HepG2 (cell line): Measurements from ENCODE around the gene WDR43. TPM values are rescaled to one million over a fixed set of nuclear protein-coding genes. Genes with fewer than 3 reads are reported as not detected.

ENCODE experiments used
- CBX1 ChIP-seq: IDR thresholded peaks from one replicate; pipeline ENCODE4 v1.6.1; 2016; ENCODE audit warnings: antibody characterized with exemption, low read depth
- E2F5 ChIP-seq: sonication (generic); formaldehyde crosslinking; conservative IDR thresholded peaks from 2 replicates; pipeline ENCODE4 v1.4.0; 2020; ENCODE audit warnings: missing genetic modification reagents
- IKZF4 ChIP-seq: sonication (generic); formaldehyde crosslinking; IDR thresholded peaks from 2 replicates; pipeline ENCODE4 v1.5.1; 2020; ENCODE audit warnings: borderline replicate concordance, mild to moderate bottlenecking, low read depth, missing genetic modification reagents; ENCODE audit errors: not compliant biosample characterization
- IRF9 ChIP-seq: sonication (generic); formaldehyde crosslinking; IDR thresholded peaks from 2 replicates; pipeline ENCODE4 v1.8.0; 2022; ENCODE audit warnings: missing genetic modification reagents, mild to moderate bottlenecking, borderline replicate concordance
- JUNB ChIP-seq: sonication (generic); formaldehyde crosslinking; IDR thresholded peaks from 2 replicates; pipeline ENCODE4 v1.8.0; 2022; ENCODE audit warnings: missing genetic modification reagents, mild to moderate bottlenecking, borderline replicate concordance
- NKX3-1 ChIP-seq: sonication (generic); formaldehyde crosslinking; IDR thresholded peaks from 2 replicates; pipeline ENCODE4 v1.5.0; 2020; ENCODE audit warnings: missing genetic modification reagents
- NR2F6 ChIP-seq, 2 experiments: IDR thresholded peaks; 2 replicates each; pipeline ENCODE4 v1.6.1; 2016; ENCODE audit warnings: antibody characterized with exemption in 1 of 2, mild to moderate bottlenecking in 1 of 2
- PRMT3 ChIP-seq: sonication (generic); formaldehyde crosslinking; IDR thresholded peaks from 2 replicates; pipeline ENCODE4 v1.8.1; 2022; ENCODE audit warnings: low read depth, mild to moderate bottlenecking, moderate library complexity, missing genetic modification reagents, borderline replicate concordance
- SMAD3 ChIP-seq: sonication (generic); formaldehyde crosslinking; IDR thresholded peaks from 2 replicates; pipeline ENCODE4 v1.4.0; 2020; ENCODE audit warnings: missing genetic modification reagents
- SMARCC2 ChIP-seq: fragments of 450-650 bp; IDR thresholded peaks from 2 replicates; pipeline ENCODE4 v1.6.1; 2017; ENCODE audit warnings: antibody characterized with exemption, mild to moderate bottlenecking
- TARDBP ChIP-seq: sonication (generic); formaldehyde crosslinking; IDR thresholded peaks from 2 replicates; pipeline ENCODE4 v1.8.0; 2022; ENCODE audit warnings: mild to moderate bottlenecking, missing genetic modification reagents
- ZNF136 ChIP-seq: sonication (generic); formaldehyde crosslinking; IDR thresholded peaks from 2 replicates; pipeline ENCODE4 v1.8.1; 2022; ENCODE audit warnings: low read depth, mild to moderate bottlenecking, moderate library complexity, missing genetic modification reagents
- ZNF296 ChIP-seq: sonication (generic); formaldehyde crosslinking; conservative IDR thresholded peaks from 2 replicates; pipeline ENCODE4 v1.5.0; 2020; ENCODE audit warnings: mild to moderate bottlenecking, missing genetic modification reagents
- ZNF550 ChIP-seq: sonication (generic); formaldehyde crosslinking; IDR thresholded peaks from 2 replicates; pipeline ENCODE4 v1.4.0; 2020; ENCODE audit warnings: mild to moderate bottlenecking, missing genetic modification reagents, borderline replicate concordance
- polyA plus RNA-seq, 8 experiments: library from polyadenylated mRNA; depleted of rRNA in 3 of 8; stranded (reverse) in 7 of 8; unstranded in 1 of 8; fragments of >200 nt; fragmentation: Illumina TruSeq in 4 of 8; extraction: Trizol in 4 of 8; gene quantifications; 2 replicates each; pipeline versions ENCODE4 v1.2.1 to v1.2.3, GENCODE V29; 2011 to 2016; ENCODE audit warnings: low read depth in 4 of 8, missing spikeins in 1 of 8, mixed read lengths in 1 of 8; ENCODE audit not compliant: insufficient read depth in 1 of 8
- total RNA-seq, 5 experiments: library from RNA; depleted of rRNA; stranded (reverse); fragments of >200 nt; fragmentation: Illumina TruSeq; extraction: Trizol; gene quantifications; 2 replicates each; pipeline ENCODE4 v1.2.3, GENCODE V29; 2016; ENCODE audit warnings: low read depth in 1 of 5
- TF ChIP-seq, protein P1 (sequence below): sonication (generic); formaldehyde crosslinking; IDR thresholded peaks from 2 replicates; pipeline ENCODE4 v1.4.0; 2020; ENCODE audit warnings: missing genetic modification reagents
- TF ChIP-seq, protein P2 (sequence below): sonication (generic); formaldehyde crosslinking; IDR thresholded peaks from 2 replicates; pipeline ENCODE4 v1.4.0; 2020; ENCODE audit warnings: missing genetic modification reagents
- TF ChIP-seq, protein P3 (sequence below): sonication (generic); formaldehyde crosslinking; IDR thresholded peaks from 2 replicates; pipeline ENCODE4 v1.5.0; 2020; ENCODE audit warnings: mild to moderate bottlenecking, missing genetic modification reagents, moderate library complexity
- TF ChIP-seq, protein P4 (sequence below): sonication (generic); formaldehyde crosslinking; IDR thresholded peaks from 2 replicates; pipeline ENCODE4 v1.5.0; 2020; ENCODE audit warnings: missing genetic modification reagents, mild to moderate bottlenecking, borderline replicate concordance

WDR43 gene
- total and polyA plus RNA-seq, 2 of the 13 experiments (the other 11 are each of a cell fraction or from before 2014, with no cell fraction given), result 121 to 167 TPM

DNA sequence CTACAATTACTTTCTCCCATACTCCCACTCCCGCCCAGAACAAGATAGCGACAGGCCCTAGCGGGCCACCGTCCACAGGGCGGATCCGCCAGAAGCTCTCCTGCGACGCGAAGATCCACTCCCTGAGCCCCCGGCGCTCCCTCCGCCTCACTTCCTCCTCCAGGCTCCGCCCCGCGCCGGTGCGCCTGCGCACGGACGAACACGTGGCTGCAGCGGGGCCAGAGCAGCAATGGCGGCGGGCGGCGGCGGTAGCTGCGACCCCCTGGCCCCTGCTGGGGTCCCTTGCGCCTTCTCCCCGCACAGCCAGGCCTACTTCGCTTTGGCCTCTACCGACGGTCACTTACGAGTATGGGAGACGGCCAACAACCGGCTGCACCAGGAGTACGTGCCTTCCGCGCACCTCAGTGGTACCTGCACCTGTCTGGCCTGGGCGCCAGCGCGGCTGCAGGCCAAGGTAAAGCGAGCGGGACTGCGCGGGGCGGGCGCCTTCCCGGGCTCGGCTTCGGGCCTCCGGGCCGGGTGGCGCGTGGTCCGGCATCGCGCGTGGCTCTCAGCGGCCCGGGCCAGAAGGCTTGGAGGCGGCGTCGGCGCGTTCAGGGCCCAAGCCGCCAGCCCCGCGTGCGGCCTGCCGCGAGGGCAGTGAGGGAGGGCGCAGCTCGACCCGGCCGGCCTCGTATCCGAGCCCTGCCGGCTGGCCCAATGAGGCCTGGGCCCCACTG lies at the start of gene WDR43 (continued):
- TF ChIP-seq, protein P1, sequence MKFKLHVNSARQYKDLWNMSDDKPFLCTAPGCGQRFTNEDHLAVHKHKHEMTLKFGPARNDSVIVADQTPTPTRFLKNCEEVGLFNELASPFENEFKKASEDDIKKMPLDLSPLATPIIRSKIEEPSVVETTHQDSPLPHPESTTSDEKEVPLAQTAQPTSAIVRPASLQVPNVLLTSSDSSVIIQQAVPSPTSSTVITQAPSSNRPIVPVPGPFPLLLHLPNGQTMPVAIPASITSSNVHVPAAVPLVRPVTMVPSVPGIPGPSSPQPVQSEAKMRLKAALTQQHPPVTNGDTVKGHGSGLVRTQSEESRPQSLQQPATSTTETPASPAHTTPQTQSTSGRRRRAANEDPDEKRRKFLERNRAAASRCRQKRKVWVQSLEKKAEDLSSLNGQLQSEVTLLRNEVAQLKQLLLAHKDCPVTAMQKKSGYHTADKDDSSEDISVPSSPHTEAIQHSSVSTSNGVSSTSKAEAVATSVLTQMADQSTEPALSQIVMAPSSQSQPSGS, result peak; percentile 54; the same call in 1 of the 2 replicates
- TF ChIP-seq ZNF550 (CRISPR knock-in tag), result peak; percentile 83; the same call in 1 of the 2 replicates
- TF ChIP-seq PRMT3 (CRISPR knock-in tag), result no peak; the same call in 1 of the 2 replicates
- TF ChIP-seq CBX1, result no peak
- peak; percentile 73 for TF ChIP-seq E2F5 (CRISPR knock-in tag)
- TF ChIP-seq, protein P2, sequence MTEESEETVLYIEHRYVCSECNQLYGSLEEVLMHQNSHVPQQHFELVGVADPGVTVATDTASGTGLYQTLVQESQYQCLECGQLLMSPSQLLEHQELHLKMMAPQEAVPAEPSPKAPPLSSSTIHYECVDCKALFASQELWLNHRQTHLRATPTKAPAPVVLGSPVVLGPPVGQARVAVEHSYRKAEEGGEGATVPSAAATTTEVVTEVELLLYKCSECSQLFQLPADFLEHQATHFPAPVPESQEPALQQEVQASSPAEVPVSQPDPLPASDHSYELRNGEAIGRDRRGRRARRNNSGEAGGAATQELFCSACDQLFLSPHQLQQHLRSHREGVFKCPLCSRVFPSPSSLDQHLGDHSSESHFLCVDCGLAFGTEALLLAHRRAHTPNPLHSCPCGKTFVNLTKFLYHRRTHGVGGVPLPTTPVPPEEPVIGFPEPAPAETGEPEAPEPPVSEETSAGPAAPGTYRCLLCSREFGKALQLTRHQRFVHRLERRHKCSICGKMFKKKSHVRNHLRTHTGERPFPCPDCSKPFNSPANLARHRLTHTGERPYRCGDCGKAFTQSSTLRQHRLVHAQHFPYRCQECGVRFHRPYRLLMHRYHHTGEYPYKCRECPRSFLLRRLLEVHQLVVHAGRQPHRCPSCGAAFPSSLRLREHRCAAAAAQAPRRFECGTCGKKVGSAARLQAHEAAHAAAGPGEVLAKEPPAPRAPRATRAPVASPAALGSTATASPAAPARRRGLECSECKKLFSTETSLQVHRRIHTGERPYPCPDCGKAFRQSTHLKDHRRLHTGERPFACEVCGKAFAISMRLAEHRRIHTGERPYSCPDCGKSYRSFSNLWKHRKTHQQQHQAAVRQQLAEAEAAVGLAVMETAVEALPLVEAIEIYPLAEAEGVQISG (CRISPR knock-in tag), result peak; percentile 87
- TF ChIP-seq SMAD3 (CRISPR knock-in tag), result peak; percentile 92
- TF ChIP-seq, protein P3, sequence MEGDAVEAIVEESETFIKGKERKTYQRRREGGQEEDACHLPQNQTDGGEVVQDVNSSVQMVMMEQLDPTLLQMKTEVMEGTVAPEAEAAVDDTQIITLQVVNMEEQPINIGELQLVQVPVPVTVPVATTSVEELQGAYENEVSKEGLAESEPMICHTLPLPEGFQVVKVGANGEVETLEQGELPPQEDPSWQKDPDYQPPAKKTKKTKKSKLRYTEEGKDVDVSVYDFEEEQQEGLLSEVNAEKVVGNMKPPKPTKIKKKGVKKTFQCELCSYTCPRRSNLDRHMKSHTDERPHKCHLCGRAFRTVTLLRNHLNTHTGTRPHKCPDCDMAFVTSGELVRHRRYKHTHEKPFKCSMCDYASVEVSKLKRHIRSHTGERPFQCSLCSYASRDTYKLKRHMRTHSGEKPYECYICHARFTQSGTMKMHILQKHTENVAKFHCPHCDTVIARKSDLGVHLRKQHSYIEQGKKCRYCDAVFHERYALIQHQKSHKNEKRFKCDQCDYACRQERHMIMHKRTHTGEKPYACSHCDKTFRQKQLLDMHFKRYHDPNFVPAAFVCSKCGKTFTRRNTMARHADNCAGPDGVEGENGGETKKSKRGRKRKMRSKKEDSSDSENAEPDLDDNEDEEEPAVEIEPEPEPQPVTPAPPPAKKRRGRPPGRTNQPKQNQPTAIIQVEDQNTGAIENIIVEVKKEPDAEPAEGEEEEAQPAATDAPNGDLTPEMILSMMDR (CRISPR knock-in tag), result no peak
- peak; percentile 88 for TF ChIP-seq IRF9 (CRISPR knock-in tag)
- peak; percentile 82 for TF ChIP-seq IKZF4
- no peak for TF ChIP-seq NR2F6 (IDR thresholded peaks at IDR 0.05)
- peak; percentile 66 for TF ChIP-seq NR2F6 (CRISPR knock-in tag; IDR thresholded peaks at IDR 0.05)
- peak; percentile 97; the same call in 1 of the 2 replicates for TF ChIP-seq ZNF136 (CRISPR knock-in tag)
- TF ChIP-seq, protein P4, sequence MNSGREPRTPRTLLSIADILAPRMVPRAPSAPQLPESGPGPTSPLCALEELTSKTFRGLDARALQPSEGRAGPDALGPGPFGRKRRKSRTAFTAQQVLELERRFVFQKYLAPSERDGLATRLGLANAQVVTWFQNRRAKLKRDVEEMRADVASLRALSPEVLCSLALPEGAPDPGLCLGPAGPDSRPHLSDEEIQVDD, result peak; percentile 71; the same call in 1 of the 2 replicates
- TF ChIP-seq ZNF296 (CRISPR knock-in tag), result 0 out of 2 replicates have a peak, but pooled peaks have one; percentile 31
- TF ChIP-seq SMARCC2, result no peak
- no peak for TF ChIP-seq JUNB (CRISPR knock-in tag)
- no peak for TF ChIP-seq NKX3-1 (CRISPR knock-in tag)
- peak; percentile 91 for TF ChIP-seq TARDBP
